ENCODE data around the gene PPP1R1C.
A peak's percentile ranks its signal among the peaks of the same experiment; 100 is the strongest.

The PPP1R1C gene

DNA sequence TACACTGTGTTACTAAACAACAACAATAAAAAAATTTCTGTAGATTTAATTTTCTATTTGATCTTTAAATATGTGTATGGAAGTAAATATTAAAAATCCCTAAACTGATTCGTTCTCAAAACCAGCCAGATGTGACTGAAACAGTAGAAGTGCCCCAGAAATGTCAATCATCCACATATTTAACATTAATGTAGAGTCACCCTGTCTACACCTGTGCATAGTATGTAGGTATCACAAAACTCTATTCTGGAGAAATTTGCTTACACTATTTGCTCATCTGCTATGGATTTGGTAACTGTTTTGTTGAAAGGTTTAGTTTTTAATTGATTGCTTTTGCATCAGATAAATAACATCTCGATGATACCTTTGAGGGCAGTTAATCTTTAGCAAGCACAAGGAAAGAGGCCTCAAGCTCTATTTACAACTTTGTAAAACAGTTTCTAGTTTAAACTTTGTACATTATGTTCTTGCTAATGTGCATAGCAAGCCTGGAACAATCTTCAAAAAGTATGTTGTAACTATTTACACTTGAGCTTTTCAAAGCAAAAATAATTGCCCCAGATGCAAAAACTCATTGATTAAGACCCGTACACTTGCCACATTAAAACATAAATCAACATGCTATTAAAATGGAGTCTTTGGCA lies 76.8 kb downstream of the PPP1R1C start:
- FAIRE-seq = no peak
- DNase-seq (ENCODE audit: low spot score) = no peak

GRCh38 chr2:182064019-182064778 lies 78.5 kb downstream of the PPP1R1C start:
- no peak for FAIRE-seq
- no peak for DNase-seq (ENCODE audit: low spot score)

DNA sequence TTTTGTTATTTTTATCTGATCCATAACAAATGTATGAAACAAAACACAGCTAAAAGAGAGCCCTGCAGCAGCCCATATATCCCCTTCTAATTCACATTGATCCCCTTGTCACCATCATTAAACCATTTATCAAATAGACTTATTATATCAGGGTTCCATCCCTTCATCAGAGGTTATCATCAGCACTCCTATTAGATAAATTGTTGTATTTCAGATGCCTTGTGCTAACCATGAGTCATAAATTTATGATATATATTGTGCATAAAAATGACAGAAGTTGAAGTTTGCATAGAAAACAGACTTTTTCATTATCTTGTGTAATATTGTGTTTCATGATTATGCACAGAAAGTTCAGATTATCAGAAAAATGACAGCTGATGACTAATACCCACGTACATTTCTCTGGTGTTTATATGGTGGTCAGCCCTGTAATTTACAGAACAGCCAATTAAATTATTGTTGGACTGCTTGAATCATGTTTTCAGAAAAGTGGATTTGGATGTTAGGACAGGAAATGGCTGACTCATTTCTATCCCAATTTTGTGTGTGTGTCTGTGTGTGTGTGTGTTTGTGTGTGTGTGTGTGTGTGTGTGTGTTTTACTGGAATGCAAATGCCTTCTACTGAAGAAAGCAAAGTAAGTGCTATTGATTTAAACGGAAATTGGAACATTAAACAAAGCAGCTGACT lies 80.9 kb downstream of the PPP1R1C start:
- FAIRE-seq = no peak
- peak; percentile 14 for DNase-seq (ENCODE audit: low spot score)

- FAIRE-seq (no peak), DNase-seq (ENCODE audit: low spot score) (no peak)
Observed at GRCh38 chr2:182067393-182067792, 81.7 kb downstream of the PPP1R1C start.

GRCh38 chr2:182068811-182069210 lies 83.2 kb downstream of the PPP1R1C start:
- no peak for DNase-seq (ENCODE audit: low spot score)
- no peak for FAIRE-seq

DNA sequence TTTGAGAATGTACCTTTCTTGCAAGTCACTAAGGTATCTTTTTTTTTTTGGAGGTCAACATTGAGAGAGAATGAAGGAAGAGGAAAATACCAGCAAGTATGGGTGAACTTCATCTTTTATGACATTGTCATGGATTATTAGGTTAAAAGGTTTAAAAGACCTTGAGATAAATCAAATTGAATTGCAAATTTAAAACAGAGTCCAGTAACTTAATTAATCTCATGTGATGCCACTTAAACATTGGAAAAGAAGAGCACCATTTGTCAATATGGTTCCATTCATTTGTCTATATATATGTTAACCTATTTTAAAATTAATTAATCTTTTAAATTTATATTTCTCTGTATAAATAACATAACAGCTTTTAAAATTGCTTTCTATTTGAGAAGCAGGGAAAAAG lies 83.8 kb downstream of the PPP1R1C start:
- DNase-seq (ENCODE audit: low spot score) (no peak), FAIRE-seq (no peak)

GRCh38 chr2:182069908-182070307 lies 84.3 kb downstream of the PPP1R1C start:
- DNase-seq (ENCODE audit: low spot score) (no peak), FAIRE-seq (no peak)

DNA sequence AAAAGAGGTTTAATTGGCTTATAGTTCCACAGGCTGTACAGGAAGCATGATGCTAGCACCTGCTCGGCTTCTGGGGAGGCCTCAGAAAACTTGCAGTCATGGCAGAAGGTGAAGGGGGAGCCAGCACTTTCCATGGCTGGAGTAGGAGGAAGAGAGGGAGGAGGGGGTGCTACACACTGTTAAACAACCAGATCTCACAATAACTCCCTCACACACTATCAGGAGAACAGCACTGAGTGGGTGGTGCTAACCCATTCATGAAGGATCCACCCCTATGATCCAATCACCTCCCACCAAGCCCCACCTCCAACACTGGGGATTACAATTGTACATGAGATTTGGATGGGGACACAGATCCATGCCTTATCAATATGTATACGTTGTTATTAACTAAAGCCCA lies 85.1 kb downstream of the PPP1R1C start:
- FAIRE-seq = no peak

GRCh38 chr2:182072861-182073260 lies 87.2 kb downstream of the PPP1R1C start:
- FAIRE-seq (no peak), DNase-seq (ENCODE audit: low spot score) (no peak)

More for the DNA sequence above, 85.1 kb downstream of the PPP1R1C start:
- no peak for DNase-seq (ENCODE audit: low spot score)

- no peak for FAIRE-seq
- no peak for DNase-seq (ENCODE audit: low spot score)
Observed at GRCh38 chr2:182073613-182074012, 88.0 kb downstream of the PPP1R1C start.

GRCh38 chr2:182077023-182077422 lies 91.4 kb downstream of the PPP1R1C start:
- FAIRE-seq (no peak), DNase-seq (ENCODE audit: low spot score) (no peak)

DNA sequence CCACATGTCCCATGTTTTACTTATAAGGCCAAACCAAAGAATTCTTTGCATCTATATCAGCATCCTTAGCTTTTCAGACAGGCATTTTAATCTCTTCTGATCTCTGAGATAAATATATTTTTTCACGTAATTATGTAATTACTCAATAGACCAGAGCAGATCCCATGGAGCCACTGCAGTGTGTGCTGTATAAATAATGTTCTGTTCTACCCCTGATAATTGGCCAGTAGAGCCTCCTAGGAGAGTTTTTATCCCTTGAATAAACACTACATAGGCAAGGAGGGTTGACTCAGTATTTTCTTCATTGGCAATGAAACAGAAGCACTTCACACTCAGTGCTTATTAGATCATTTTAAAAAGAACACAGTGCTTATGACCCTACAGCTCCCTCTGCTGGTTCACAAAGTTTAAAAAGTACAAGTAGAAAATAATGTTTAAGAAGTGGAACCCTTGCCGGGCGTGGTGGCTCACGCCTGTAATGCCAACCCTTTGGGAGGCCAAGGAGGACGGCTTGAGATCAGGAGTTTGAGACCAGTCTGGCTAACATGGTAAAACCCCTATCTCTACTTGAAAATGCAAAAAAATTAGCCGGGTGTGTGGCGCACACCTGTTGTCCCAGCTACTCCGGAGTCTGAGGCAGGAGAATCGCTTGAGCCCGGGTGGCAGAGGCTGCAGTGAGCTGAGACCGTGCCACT lies 91.9 kb downstream of the PPP1R1C start:
- DNase-seq (ENCODE audit: low spot score) = peak; percentile 30
- no peak for FAIRE-seq

DNA sequence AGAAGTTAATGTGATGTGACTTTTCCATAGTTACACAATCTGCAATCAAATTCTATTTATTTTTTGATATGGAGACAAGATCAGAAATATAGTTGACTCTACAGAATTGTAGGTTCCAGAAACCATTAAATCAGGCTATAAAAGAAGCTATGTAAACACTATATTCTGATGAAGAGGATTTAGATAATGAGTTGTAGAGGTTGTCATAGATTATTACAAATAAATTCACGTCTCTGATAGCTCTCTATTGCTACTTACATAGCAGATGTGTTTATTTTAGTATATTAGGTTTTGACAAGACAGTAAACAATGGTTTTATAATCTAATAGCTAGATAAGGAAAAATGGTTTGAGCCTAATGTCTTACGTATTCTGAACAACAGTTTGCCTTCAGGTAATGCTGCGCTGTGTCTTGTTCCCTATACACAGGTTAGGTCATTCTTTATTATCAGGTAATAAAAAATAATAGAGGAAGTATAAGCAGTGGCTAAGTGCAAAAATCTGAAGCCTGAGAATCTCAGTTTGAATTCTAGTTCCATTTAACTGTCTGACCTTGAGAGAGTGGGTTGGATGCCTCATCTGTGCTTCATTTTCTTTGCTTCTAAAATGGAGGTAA lies 93.4 kb downstream of the PPP1R1C start:
- DNase-seq (ENCODE audit: low spot score) = no peak
- FAIRE-seq = no peak

DNA sequence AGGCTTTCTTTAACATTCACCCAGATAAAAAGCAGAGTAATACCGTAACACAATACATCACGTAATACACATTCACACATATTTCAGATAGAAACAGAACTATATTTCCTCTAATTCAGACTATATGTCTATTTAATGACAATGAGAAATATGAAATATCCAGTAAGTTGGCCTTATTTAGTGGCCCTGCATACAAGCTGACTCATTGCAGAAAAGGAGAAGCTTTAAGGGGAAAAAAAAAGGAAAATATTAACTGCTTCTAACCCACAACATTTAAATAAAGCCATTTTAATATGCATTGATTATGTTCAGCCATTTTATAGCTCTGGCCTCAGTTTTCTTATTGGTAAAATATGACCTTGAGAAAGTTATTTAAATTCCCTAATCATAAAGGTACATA lies 94.8 kb downstream of the PPP1R1C start:
- DNase-seq (ENCODE audit: low spot score) = no peak
- no peak for FAIRE-seq

DNA sequence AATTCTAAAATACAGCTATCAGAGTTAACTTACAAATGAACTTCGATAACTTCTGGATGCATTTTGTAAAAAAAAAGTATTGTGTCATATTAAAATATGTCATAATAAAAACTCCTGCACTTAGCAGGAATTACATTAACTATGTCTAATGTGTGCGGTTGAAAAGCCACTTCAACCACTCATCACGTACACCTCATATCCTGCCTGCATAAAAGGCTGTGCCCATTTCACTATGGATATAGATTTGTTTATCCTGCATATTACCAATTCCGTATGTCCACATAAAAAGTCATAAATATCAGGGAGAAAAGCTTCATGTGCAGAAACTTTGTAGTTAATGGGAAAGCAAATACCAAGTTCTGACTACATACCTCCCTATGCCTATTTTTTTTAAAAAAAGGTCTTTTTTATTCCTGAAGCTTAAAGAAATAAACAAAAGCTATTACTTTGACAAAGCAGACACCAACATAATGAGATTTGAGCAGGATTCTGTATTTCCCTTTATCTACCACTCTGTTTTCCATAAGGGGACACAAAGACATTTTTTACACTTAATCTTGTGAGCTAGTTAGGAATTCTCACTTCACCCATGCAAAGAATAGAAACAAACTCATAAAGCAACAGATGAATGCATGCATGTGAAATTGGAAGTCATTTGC lies 96.1 kb downstream of the PPP1R1C start:
- FAIRE-seq = no peak
- DNase-seq (ENCODE audit: low spot score) = no peak

- FAIRE-seq (no peak), DNase-seq (ENCODE audit: low spot score) (no peak)
Observed at GRCh38 chr2:182088681-182089320, 103.1 kb downstream of the PPP1R1C start.

DNA sequence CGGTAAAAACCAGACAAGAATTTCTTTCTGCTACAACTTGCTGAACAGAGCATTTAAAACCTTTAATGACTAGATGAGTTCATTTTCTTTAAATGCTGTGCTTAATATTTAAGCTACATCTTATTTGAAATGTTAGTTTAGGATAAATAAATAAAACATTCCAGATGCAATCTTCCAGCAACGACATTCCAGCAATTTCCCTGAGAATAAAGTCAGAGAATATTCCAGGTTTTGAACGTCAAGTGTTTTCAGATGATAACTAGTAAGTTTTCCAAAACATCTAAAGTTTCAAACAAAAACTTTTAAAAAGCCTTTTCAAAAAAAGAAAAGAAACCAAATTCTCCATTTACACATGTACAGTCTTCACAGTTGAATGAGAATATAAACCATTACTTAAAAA lies 104.8 kb downstream of the PPP1R1C start:
- no peak for DNase-seq (ENCODE audit: low spot score)

DNA sequence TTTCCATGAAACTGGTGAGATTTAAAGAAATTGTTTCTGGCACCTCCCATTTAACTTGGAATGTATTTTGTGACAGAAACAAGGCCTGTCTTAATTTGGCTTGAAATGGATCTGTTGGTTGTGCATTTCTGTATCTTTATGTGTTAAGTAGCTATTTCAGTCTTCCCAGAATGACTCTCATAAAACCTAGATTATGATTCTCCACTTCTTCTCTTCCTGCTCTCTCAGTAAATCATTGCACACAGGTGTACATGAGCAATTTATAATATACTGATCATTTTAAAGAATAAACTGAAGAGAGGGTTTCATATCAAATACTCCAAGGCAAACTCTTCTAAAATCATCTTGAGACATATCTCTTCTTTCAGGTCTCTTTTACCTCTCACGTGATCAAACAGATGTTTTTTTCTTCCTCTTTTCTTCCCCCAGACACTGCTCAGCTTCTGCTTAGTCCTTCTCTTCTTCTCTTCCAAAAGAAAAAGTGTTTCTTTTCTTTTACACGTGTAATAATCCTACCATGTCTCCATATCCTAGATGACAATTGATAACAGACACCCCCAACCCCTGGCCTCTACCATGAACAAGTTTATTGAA lies 112.0 kb downstream of the PPP1R1C start:
- FAIRE-seq = no peak
- no peak for DNase-seq (ENCODE audit: low spot score)

More for the DNA sequence above, 104.8 kb downstream of the PPP1R1C start:
- no peak for FAIRE-seq

DNA sequence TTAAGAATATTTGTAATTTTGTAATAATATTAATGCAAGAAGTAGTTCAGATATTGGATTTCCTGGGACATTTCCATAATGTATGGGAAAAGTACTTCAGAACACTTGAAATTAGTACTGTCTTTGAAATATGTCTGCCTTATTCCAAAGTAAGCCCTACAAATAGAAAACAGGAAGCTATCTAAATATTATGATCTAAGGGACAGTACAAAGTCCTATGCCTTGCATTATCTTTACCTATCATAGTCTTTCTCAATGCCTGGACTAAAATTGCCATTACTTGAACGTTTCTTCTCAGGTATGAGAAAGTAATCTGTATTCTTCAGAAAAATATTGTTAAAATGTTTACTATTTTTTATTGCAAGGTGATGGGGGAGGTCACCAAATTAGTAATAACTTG lies 113.0 kb downstream of the PPP1R1C start:
- DNase-seq (ENCODE audit: low spot score) = no peak
- no peak for FAIRE-seq

DNA sequence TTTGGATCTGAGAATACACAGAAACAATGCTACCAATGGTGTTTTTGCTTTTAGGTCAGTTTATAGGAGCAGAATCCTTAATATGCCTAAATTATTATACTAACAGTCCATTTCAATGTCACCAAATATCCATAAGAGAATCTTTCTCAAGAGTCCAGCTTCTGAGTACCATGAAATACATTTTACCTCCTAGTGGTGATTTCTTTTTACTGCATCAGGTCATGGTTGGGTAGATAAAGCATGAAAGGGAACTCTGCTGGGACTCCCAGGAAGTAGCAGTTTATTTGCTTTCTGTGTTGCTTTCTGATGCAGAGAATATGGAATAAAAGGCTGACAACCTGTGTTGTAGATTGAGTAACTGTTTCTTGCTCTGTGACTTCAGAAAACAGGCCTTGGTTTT lies 115.6 kb downstream of the PPP1R1C start:
- DNase-seq (ENCODE audit: low spot score) (peak; percentile 4), FAIRE-seq (no peak)

All from urothelium cell line (cell line).